HG02885 (cell line): ENCODE measurements around the gene KHDC3L.

ENCODE experiments used
- ATAC-seq: cut with Tn5 transposase; IDR thresholded peaks from one replicate; pipeline ENCODE4 v1.9.1; 2021; ENCODE audit warnings: mild to moderate bottlenecking; ENCODE audit not compliant: unreplicated experiment, poor library complexity

Gene KHDC3L

GRCh38 chr6:73362358-73362757, at the start of gene KHDC3L:
TSS of gene KHDC3L (plus strand) at chr6:73362658. CDS start at chr6:73362730, 72 bp downstream.
- no peak for ATAC-seq

GRCh38 chr6:73314577-73315492, 47.6 kb upstream of the KHDC3L start:
- no peak for ATAC-seq

- no peak for ATAC-seq
These were observed 39.1 kb upstream of the KHDC3L start for GRCh38 chr6:73323323-73323722.

- ATAC-seq: no peak
These were observed 36.8 kb upstream of the KHDC3L start for GRCh38 chr6:73325656-73326055.

- ATAC-seq: no peak
These were observed 33.7 kb upstream of the KHDC3L start for GRCh38 chr6:73328790-73329189.

GRCh38 chr6:73329201-73329600, 33.3 kb upstream of the KHDC3L start:
- ATAC-seq: peak; percentile 56

- no peak for ATAC-seq
These were observed 23.1 kb upstream of the KHDC3L start for GRCh38 chr6:73339340-73339739.

- no peak for ATAC-seq
These were observed 22.4 kb upstream of the KHDC3L start for GRCh38 chr6:73340048-73340447.

GRCh38 chr6:73341335-73341734, 21.1 kb upstream of the KHDC3L start:
- no peak for ATAC-seq

GRCh38 chr6:73342174-73342573, 20.3 kb upstream of the KHDC3L start:
- no peak for ATAC-seq

GRCh38 chr6:73343164-73343563, 19.3 kb upstream of the KHDC3L start:
- ATAC-seq: no peak

- ATAC-seq: no peak
These were observed 13.8 kb upstream of the KHDC3L start for GRCh38 chr6:73348550-73349204.

- ATAC-seq: no peak
These were observed 13.1 kb upstream of the KHDC3L start for GRCh38 chr6:73349311-73349710.

- ATAC-seq: no peak
These were observed 8.5 kb upstream of the KHDC3L start, which contains the start of gene DPPA5 for GRCh38 chr6:73353636-73354593. TSS of gene DPPA5 (minus strand) at chr6:73354276. CDS start at chr6:73354225, 51 bp downstream.

- ATAC-seq: no peak
These were observed 545 bp downstream of the KHDC3L start for GRCh38 chr6:73362869-73363536.

GRCh38 chr6:73363537-73363875, 1.0 kb downstream of the KHDC3L start:
- ATAC-seq: no peak

- no peak for ATAC-seq
These were observed 1.7 kb downstream of the KHDC3L start for GRCh38 chr6:73364121-73364520.

GRCh38 chr6:73364549-73364948, 2.1 kb downstream of the KHDC3L start:
- ATAC-seq: no peak

- no peak for ATAC-seq
These were observed 5.4 kb downstream of the KHDC3L start for GRCh38 chr6:73367761-73368355.

GRCh38 chr6:73368675-73369074, 6.2 kb downstream of the KHDC3L start:
- ATAC-seq: no peak
